HG03175 (cell line): ENCODE data around the gene BACH2.
"Not testable (repeated sequence)": the region's sequence is repeated elsewhere in the genome, so short reads cannot be mapped to it uniquely, and the experiment has no call there.

Source experiments
- ATAC-seq: cut with Tn5 transposase; IDR thresholded peaks from one replicate; pipeline ENCODE4 v1.9.1; 2021; ENCODE audit warnings: mild to moderate bottlenecking, moderate library complexity; ENCODE audit not compliant: unreplicated experiment

Gene BACH2

DNA sequence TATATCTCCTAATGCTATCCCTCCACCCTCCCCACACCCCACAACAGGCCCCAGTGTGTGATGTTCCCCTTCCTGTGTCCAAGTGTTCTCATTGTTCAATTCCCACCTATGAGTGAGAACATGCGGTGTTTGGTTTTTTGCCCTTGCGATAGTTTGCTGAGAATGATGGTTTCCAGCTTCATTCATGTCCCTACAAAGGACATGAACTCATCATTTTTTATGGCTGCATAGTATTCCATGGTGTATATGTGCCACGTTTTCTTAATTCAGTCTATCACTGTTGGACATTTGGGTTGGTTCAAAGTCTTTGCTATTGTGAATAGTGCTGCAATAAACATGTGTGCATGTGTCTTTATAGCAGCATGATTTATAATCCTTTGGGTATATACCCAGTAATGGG is 163.0 kb downstream of the BACH2 start:
- ATAC-seq: not testable (repeated sequence)

DNA sequence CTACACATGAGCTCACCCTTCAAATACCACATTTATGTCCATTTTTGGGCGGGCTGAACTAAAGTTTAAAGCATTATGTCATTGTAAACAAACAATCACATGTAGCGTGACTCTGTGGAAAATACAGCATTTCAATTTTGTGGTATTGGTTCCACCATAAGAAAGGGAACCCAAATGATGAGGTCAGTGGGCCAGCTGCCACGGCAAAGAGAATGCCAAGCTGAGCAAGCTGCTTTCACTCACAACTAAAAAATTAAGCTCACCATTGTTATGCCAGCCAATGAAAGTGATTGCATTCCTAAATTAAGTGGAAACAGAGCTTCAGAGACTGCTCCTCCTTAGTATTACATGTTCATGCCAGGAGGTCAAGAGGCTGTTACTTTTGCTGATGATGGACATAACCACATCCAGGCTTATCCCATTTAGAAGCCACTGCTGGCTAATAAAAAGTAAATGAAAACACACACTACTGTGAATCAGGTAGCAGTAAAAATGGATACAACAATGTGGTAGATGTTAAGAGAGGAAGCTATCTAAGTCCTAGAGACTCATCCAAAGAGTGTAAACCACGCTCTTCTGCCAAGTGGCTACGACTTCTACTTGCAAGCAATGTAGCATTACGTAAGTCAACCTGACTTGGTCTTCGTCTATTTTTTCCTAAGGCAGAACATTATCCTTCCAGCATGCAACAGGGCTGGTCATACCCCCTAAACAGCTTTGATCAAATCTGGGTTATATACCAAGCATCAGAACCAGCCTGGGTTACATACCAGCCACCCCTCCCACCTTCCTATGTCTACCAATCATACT is 164.8 kb downstream of the BACH2 start:
- ATAC-seq: no peak

DNA sequence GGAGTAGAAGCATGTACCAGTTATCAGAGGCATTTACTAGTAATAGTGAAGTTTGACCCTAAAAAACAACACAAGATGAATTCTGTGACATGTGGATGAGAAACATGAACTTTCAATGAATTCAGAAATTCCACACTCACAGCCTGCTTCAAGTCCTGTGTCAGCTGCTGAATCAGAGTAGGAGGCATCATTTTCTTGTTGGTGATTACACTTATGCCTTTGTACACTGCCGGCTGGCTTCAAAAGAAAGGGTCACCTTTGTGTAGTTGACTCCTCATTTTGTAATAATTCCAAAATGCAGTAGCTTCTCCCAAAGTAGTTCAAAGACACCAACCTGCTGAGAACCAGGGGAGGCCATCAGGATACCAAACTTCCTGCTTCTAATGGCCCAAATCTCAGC is 165.5 kb downstream of the BACH2 start:
- no peak for ATAC-seq

- ATAC-seq: not testable (repeated sequence)
Measured at GRCh38 chr6:90128687-90129086, 168.0 kb downstream of the BACH2 start.

DNA sequence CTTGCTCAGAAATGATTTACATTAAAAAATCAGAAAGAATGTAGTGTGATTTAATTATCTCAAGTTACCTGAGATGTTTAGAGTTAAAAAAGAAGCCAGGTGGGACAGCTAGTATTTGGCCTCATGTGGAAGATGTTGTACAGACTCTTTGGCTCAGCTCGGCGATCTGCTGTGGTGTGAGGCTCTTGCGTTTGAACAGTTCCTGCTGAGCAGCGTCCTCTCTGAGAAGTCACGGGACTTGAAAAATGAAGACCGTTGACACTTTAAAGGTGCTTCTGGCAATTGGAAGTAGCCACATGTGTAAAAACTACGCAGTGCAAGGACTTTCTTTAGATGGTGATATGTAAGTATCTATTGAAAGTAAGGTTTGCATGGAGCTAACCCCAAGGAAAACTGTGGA is 169.0 kb downstream of the BACH2 start:
- ATAC-seq: no peak

DNA sequence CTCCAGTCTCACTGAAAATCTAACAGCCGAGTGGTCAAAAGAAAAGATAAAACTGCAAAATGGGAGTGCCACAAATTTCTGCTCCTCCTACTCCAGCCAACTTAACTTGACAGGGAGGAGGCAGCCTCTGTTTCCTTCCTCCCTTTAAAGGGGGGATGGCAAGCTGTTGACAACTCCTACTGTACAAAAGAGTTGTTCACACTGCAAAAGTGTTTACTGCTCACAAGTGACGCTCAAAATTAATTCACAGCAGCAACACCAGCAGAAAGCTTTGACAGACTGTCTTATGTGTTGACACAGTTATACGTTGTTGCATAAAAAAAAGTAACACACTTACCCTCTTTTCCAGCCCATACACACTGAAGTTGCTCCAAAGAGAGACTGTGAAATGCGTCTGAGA is 169.8 kb downstream of the BACH2 start:
- no peak for ATAC-seq

DNA sequence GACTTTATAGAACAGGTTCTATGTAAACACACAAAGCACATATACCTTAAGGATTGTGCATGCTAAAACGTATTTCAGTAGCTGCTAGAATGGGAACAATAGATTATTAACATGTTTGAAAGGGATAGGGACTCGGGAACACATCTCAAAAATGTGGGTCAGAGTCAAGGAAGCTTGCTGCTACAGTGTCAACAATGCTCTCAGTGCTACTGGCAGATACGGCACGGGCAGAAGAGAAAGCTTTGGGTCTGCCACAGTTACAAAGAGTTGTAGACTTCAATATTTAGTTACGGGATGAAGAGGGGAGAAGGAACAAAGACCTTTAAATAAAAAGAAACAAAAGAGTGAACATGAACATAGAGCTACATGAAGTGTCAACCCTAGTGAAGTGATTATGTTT is 170.5 kb downstream of the BACH2 start:
- no peak for ATAC-seq

GRCh38 chr6:90124874-90125510 is 171.7 kb downstream of the BACH2 start:
- no peak for ATAC-seq

GRCh38 chr6:90123831-90124230 is 172.8 kb downstream of the BACH2 start:
- no peak for ATAC-seq

- ATAC-seq: no peak
Measured at GRCh38 chr6:90121982-90122381, 174.7 kb downstream of the BACH2 start.

- ATAC-seq: no peak
Measured at GRCh38 chr6:90120327-90120726, 176.3 kb downstream of the BACH2 start.

DNA sequence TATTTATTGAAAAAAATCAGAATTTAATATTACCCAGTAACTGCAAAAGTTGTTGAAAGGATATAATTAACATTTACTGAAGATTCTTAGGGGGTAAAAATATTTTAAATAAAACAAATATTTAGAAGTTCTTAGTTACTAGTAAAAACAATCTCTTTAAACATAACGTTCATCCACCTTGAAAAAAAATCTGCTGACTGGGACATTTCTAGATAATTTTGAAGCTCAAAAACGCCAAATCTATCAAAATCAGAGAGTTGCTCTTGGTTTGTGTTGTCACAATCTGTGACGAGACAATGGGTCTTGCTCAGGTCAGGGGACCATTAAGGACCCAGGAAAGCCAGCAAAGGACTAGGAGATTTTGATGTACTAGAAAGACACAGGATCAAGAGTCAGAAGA is 177.0 kb downstream of the BACH2 start:
- ATAC-seq: no peak

GRCh38 chr6:90118581-90118980 is 178.1 kb downstream of the BACH2 start:
- ATAC-seq: no peak

- no peak for ATAC-seq
Measured at GRCh38 chr6:90118069-90118468, 178.6 kb downstream of the BACH2 start.

DNA sequence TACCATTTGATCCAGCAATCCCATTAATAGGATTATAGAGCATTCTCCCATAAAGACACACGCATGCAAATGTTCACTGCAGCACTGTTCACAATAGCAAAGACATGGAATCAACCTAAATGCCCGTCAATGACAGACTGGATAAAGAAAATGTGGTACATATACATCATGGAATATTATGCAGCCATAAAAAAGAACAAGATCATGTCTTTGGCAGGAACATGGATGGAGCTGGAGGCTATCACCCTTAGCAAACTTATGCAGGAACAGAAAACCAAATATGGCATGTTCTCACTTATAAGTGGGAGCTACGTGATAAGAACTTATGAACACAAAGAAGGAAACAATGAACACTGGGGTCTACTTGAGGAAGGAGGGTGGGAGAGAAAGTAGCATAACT is 180.5 kb downstream of the BACH2 start:
- not testable (repeated sequence) for ATAC-seq

- no peak for ATAC-seq
Measured at GRCh38 chr6:90113389-90113788, 183.3 kb downstream of the BACH2 start.

GRCh38 chr6:90111387-90111786 is 185.3 kb downstream of the BACH2 start:
- no peak for ATAC-seq

DNA sequence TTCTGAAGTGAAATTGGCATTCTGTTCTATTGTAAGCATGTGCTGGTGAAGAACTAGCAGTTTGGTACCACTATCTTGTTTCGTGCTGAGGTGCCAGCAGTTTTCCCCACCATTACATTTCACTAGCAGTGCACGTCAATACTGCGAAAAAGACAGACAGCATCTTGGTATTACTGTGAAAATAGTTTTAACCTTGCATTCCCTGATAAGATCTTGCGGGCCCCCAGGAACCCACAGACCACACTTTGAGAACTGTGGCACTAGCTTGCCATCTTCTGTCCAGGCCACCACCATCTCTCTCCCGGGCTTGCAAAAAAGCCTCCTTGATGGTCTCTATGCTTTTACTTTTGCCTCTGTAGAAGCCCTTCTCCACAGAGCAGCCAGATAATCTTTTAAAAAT is 185.7 kb downstream of the BACH2 start:
- ATAC-seq: no peak

DNA sequence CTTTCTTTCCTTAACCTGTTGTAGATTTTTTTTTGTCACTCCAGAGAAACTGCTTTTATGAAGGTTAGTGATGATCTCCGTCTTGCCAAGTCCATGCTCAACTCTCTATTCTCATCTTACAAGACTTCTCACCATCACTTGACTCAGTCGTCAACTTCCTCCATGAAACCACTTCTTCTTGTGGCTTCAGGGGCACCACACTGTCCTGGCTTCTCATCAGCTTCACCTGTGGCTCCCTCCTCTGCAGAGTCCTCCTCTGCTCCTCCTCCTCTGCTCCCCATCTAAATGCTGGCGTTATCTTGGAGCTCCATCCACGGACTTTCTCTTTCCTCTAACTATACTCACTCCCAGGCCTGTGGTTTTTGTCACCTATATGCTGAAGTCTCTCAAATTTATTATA is 187.5 kb downstream of the BACH2 start:
- no peak for ATAC-seq

DNA sequence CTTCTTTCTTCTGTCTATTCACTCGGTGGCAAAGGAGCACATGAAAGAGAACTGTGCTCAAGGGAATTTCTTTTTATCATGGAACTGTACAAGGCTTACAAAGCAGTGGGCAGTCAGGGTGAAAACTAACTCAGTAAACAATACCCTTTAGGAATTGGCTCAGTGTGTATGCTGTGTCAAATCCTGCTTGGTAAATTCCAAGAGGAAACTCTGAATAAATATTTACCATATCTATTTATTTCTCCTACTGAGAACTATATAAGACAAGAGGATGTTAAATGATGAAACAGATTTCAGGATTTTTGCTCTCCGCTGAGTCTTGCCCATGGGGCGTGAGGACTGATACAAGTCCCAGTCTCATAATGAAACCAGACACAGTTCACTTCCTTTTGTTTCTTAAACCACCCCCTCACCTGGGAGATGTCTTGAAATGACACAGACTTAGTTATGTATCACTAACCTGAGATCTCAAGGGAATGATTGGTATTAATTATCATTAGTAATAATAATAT is 188.8 kb downstream of the BACH2 start:
- ATAC-seq: peak; percentile 91

DNA sequence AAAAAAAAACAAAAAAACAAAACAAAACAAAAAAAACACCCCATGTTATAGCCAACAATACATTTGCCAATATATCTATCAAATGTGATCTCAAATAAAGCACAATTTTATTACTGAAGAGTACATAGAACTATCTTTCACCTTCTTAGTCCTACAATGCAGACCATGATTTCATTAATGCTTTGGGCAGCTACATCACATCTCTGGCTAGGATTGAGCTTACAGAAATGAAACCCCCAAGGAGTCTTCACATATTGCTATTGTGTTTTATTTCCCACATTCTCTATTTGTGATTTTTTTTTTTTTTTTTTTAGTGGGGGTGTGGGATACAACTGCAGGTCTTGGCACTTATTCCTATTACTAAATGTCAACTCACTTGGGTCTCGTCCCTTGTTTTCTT is 189.3 kb downstream of the BACH2 start:
- no peak for ATAC-seq

GRCh38 chr6:90106449-90106848 is 190.2 kb downstream of the BACH2 start:
- ATAC-seq: no peak
